HG03175 (cell line): ENCODE measurements around the gene CFAP99.

ENCODE experiments used
- ATAC-seq: cut with Tn5 transposase; IDR thresholded peaks from one replicate; pipeline ENCODE4 v1.9.1; 2021; ENCODE audit warnings: mild to moderate bottlenecking, moderate library complexity; ENCODE audit not compliant: unreplicated experiment

Gene CFAP99

DNA sequence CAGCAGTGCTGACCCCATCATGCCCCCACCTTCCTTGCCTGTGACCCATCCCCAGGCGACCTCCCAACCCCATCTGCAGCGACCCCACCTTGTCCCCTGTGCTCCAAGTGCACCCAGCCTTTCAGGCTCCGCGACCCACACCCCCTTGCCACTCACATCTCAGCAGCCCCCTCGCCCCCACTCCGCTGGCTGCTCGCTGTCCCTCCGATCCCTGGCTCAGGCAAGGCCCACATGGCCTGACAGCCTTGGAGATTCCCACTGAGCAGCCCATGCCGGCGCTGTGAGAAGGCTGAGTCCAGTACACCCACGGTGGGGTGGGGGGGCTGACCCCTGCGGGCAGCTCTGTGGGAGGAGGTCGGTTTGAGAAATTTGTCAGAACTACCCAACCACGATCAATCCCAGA lies 9.4 kb upstream of the CFAP99 start:
- no peak for ATAC-seq

GRCh38 chr4:2411786-2412510 lies 6.8 kb upstream of the CFAP99 start:
- no peak for ATAC-seq

- peak; percentile 29 for ATAC-seq
Observed at GRCh38 chr4:2412534-2412884, 6.2 kb upstream of the CFAP99 start.

GRCh38 chr4:2412885-2413716 lies 5.7 kb upstream of the CFAP99 start:
- ATAC-seq: peak; percentile 65

DNA sequence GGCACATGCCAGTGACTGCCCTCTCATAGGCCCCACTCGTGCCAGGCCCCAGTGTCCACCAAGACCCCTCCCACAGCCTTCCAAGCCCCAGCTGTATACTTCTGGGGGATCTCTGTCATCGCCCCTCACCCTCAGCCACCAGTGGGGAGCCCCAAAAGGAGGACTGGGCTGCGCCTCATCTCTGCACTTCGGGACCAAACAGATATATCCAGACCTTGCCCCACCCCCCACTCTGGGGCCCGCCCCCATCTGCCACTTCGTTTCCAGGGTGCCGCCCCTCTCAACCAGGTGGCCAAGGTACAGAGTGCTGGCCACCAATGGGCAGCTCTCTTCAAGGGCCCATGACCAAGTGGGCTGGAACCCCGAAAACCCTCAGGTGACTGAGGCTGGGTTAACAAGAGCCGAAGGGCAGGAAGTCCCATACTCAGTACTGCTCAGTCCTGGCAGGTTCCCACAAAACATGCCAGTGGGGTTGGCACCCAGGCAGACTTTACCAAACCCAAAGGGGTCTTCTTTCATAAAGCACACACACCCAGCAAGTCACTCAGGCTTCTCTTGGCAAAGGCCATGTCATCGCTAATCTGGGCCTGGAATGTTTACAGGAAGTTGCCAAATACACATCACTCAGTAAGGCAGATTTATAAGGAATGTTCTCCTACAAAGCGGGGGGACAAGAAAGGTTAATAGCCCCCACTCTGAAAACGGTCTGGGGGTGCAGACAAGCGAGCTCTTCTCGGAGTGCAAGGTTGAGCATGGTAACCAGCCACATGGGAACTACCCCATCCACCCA lies 4.7 kb upstream of the CFAP99 start:
- no peak for ATAC-seq

- ATAC-seq: no peak
Observed at GRCh38 chr4:2415213-2415612, 3.5 kb upstream of the CFAP99 start.

- no peak for ATAC-seq
Observed at GRCh38 chr4:2415881-2416563, 2.7 kb upstream of the CFAP99 start.

- ATAC-seq: no peak
Observed at GRCh38 chr4:2416564-2417225, 2.1 kb upstream of the CFAP99 start.

- ATAC-seq: no peak
Observed at GRCh38 chr4:2417226-2417764, 1.5 kb upstream of the CFAP99 start.

DNA sequence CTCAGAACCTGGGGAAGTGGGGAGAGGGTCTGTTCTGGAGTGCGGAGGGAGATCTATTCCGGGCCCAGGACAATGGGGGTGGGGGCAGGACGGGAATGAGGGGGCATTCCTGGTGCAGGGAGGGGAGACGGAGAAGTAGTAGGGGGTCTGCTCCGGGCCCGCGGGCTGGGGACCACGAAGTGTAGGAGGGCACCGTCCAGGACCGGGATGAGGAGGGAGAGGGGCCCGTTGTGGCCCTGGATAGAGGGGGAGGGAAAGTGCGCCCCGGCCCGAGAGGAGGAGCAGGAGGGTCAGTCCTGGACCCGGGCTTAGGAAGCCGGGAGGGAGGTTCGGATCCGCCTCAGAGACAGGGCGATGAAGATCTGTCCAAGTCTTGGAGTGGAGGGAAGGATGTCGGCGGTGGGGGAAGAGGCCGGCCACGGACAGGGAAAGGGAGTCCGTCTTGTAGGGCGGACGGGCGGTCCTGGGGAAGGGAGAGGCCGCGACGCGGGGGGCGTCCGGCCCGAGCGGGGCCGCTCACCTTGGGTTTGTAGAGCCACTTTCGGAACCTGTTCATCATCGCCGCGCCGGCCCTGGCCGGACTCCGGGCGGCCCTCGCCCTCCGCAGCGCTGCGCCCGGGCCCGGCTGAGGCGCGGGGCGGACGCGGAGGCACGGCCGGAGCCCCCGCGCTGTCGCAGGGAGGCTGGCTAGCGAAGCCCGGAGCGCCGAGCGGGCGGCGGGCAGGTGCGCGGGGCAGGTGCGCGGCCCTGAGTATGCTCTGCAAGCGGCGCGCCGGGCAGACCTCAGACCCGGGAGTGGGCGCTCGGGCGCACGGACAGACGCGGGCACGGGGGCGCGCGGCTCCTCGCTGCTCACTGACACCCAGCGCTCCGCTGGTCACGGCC lies 748 bp upstream of the CFAP99 start, which contains the start of gene ZFYVE28:
Gene ZFYVE28, minus strand, starts transcription at position 881 of the 885 bp plus-strand sequence. Its CDS starts 322 bp downstream, at position 559.
- no peak for ATAC-seq

DNA sequence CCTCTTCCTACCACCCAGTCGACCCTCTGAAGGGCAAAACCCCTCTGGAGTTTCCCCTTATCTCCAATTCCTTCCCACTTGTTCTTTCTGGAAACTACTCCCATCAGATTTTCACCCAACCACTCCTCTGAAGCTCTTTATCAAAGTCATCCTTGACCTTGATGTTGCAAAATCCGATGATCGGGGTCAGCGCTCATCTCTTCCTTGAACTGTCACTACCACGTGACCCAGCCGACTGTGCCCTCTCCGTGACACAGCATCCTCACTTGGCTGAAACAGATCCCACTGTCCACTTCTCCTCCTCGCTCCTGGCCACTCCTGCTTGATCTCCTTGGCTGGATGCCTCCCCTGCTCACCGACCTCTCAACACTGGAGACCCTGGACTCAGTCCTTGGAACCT lies 1.1 kb downstream of the CFAP99 start:
- no peak for ATAC-seq

DNA sequence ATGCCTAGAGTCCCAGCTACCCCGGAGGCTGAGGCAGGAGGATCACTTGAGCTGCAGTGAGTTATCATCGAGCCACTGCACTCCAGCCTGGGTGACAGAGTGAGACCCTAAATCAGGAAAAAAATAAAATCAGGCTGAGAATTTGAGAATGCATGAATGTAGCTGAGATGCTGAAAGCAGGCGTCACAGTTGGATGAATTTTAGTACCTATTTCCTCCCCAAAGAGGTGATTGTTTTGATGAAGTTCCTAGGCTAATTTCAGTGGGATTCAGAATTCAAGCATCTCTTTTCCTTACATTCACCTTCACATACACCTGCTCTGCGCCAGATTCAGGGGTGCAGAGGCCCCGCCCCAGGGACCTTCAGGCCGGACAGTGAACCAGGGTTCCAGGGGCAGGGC lies 3.2 kb downstream of the CFAP99 start:
- no peak for ATAC-seq

DNA sequence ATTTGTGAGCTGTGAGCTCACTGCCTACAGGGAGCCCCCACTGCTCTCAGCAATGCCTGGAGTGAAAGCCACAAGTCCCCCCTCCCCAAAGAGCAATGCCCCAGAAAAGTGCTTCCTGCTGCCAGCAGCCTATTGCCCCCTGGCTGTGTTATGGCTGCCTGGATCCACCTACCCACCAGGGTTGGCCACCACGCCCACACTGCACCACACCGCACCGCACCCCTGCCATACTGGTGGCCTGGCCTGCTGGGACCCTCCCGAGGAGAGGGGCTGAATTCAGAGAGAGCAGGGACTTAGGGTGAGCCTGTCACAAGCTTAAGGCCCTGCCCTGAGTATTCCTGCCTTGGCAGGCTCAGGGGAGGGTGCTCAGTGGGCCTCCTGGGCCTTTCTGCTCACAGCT lies 4.3 kb downstream of the CFAP99 start:
- no peak for ATAC-seq

GRCh38 chr4:2423695-2424094 lies 4.9 kb downstream of the CFAP99 start:
- ATAC-seq: no peak

GRCh38 chr4:2424581-2424980 lies 5.8 kb downstream of the CFAP99 start:
- no peak for ATAC-seq

DNA sequence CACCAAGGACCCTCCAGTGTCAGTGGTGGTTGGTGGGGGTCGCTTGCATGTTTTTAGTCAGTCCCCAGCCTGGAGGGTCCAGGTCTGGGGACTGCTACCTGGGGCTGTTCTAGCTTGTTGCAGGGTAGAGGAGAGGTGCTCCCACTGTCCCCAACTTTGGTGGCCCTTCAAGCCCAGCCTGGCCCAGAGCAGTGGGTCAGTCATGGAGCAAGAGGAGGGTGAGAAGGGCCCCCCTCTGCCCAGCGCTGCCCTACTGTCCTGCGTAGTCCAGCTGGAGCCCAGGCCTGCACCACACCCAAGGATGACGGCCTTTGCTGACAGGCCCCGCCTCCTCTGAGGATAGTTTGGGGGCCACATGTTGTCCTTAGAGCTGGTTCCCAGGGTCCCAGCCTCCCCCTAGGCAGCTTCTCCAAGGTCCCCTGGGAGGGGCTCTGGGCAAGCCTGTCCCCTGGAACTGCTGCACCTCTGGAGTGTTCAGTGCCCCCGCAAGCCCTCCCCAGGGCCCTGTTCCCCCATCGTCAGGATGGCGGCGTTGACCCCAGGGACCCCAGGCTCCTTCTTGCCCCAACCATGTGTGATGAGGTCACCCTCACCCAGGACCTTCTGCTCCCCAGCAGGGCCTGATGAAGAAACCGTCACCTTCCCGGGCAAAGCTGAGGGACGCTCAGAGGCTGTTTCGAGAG lies 6.8 kb downstream of the CFAP99 start:
- no peak for ATAC-seq

DNA sequence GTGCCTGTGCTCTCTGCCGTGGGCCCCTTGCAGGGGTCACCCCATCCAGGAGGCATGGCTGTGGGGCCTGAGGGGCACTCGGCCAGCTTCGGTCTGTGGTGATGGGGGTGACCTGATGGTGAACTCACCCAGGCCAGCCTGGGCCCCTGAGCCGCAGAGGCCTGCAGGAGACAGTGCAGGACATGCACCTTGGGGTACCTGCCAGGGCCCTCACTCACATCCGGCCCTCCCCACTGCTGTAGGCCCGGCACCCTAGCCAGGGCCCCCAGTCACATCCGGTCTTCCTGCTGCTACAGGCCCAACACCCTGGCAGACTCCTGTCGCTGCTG lies 7.3 kb downstream of the CFAP99 start:
- no peak for ATAC-seq

- no peak for ATAC-seq
Observed at GRCh38 chr4:2426711-2427275, 8.0 kb downstream of the CFAP99 start.
